ENCODE data around the gene PLXNA2. TPM values are rescaled to one million over a fixed set of nuclear protein-coding genes. Genes with fewer than 3 reads are reported as not detected.

The PLXNA2 gene
- total and polyA plus RNA-seq, 2 of the 13 experiments (the other 11 are each of a cell fraction or from before 2014, with no cell fraction given) = 1.1 to 2.1 TPM

DNA sequence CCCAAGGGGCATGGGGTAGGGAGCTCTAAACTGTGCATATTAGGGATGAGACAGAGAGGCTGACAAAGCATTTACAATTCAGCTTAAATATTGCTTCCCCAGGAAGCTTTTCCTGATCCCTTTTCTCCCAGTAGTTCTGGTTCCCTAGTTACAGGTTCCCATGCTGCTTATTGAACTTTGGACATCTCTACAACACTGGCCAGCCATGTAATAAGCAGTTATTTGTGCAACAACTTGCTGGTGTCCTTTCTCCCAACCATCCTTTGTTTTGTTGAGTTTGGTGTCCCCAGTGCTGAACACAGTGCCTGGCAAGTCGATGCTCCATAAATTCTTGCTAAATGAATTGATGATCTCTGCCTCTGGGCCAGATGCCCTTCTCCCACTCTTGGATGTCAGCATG, 80.6 kb downstream of the PLXNA2 start (continued):
- TF ChIP-seq ZNF414 (CRISPR knock-in tag; IDR thresholded peaks at IDR 0.05) (no peak), CSRNP2 (CRISPR knock-in tag; conservative IDR thresholded peaks at IDR 0.05; ENCODE audit: low read depth) (no peak), ZNF737 (CRISPR knock-in tag; IDR thresholded peaks at IDR 0.05; ENCODE audit: borderline replicate concordance) (no peak), PLRG1 (conservative IDR thresholded peaks at IDR 0.05) (no peak), ZFP82 (CRISPR knock-in tag; IDR thresholded peaks at IDR 0.05; ENCODE audit: borderline replicate concordance) (no peak), ZSCAN25 (CRISPR knock-in tag; IDR thresholded peaks at IDR 0.05) (peak; percentile 57; the same call in 1 of the 2 replicates), FOXO1 (CRISPR knock-in tag; IDR thresholded peaks at IDR 0.05) (peak; percentile 63), NR2F1 (CRISPR knock-in tag; IDR thresholded peaks at IDR 0.05) (no peak), HHEX (CRISPR knock-in tag; IDR thresholded peaks at IDR 0.05) (no peak), KAT8 (CRISPR knock-in tag; IDR thresholded peaks at IDR 0.05) (no peak), POGZ (CRISPR knock-in tag; IDR thresholded peaks at IDR 0.05) (0 out of 2 replicates have a peak, but pooled peaks have one; percentile 21), ZNF232 (CRISPR knock-in tag; IDR thresholded peaks at IDR 0.05; ENCODE audit: borderline replicate concordance) (no peak), FOXA1 (IDR thresholded peaks at IDR 0.05) (no peak), FOXA1 (CRISPR knock-in tag; IDR thresholded peaks at IDR 0.05) (peak; percentile 63), MEF2D (CRISPR knock-in tag; IDR thresholded peaks at IDR 0.05) (no peak), CENPX (CRISPR knock-in tag; IDR thresholded peaks at IDR 0.05) (no peak), ZNF326 (CRISPR knock-in tag; IDR thresholded peaks at IDR 0.05; ENCODE audit: borderline replicate concordance) (no peak), KLF16 (CRISPR knock-in tag; IDR thresholded peaks at IDR 0.05) (no peak), ZNF629 (CRISPR knock-in tag; conservative IDR thresholded peaks at IDR 0.05) (no peak), SOX6 (IDR thresholded peaks at IDR 0.05) (no peak), SOX6 (CRISPR knock-in tag; IDR thresholded peaks at IDR 0.05) (peak; percentile 80), LCORL (IDR thresholded peaks at IDR 0.05) (no peak), LCORL (CRISPR knock-in tag; IDR thresholded peaks at IDR 0.05) (0 out of 2 replicates have a peak, but pooled peaks have one; percentile 44), PHF20 (CRISPR knock-in tag; IDR thresholded peaks at IDR 0.05) (no peak), ZNF44 (CRISPR knock-in tag; IDR thresholded peaks at IDR 0.05) (0 out of 2 replicates have a peak, but pooled peaks have one; percentile 71)
- TF ChIP-seq, protein P1, sequence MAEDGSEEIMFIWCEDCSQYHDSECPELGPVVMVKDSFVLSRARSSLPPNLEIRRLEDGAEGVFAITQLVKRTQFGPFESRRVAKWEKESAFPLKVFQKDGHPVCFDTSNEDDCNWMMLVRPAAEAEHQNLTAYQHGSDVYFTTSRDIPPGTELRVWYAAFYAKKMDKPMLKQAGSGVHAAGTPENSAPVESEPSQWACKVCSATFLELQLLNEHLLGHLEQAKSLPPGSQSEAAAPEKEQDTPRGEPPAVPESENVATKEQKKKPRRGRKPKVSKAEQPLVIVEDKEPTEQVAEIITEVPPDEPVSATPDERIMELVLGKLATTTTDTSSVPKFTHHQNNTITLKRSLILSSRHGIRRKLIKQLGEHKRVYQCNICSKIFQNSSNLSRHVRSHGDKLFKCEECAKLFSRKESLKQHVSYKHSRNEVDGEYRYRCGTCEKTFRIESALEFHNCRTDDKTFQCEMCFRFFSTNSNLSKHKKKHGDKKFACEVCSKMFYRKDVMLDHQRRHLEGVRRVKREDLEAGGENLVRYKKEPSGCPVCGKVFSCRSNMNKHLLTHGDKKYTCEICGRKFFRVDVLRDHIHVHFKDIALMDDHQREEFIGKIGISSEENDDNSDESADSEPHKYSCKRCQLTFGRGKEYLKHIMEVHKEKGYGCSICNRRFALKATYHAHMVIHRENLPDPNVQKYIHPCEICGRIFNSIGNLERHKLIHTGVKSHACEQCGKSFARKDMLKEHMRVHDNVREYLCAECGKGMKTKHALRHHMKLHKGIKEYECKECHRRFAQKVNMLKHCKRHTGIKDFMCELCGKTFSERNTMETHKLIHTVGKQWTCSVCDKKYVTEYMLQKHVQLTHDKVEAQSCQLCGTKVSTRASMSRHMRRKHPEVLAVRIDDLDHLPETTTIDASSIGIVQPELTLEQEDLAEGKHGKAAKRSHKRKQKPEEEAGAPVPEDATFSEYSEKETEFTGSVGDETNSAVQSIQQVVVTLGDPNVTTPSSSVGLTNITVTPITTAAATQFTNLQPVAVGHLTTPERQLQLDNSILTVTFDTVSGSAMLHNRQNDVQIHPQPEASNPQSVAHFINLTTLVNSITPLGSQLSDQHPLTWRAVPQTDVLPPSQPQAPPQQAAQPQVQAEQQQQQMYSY (CRISPR knock-in tag; IDR thresholded peaks at IDR 0.05) = no peak
- TF ChIP-seq, protein P2, sequence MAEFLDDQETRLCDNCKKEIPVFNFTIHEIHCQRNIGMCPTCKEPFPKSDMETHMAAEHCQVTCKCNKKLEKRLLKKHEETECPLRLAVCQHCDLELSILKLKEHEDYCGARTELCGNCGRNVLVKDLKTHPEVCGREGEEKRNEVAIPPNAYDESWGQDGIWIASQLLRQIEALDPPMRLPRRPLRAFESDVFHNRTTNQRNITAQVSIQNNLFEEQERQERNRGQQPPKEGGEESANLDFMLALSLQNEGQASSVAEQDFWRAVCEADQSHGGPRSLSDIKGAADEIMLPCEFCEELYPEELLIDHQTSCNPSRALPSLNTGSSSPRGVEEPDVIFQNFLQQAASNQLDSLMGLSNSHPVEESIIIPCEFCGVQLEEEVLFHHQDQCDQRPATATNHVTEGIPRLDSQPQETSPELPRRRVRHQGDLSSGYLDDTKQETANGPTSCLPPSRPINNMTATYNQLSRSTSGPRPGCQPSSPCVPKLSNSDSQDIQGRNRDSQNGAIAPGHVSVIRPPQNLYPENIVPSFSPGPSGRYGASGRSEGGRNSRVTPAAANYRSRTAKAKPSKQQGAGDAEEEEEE (CRISPR knock-in tag; IDR thresholded peaks at IDR 0.05; ENCODE audit: borderline replicate concordance) = no peak

Data from HepG2 (cell line).